HCT116 (cell line): ENCODE measurements around the gene B3GALNT2. TPM values are rescaled to one million over a fixed set of nuclear protein-coding genes. Genes with fewer than 3 reads are reported as not detected.

Experiments used
- ATAC-seq: fragments of 200-7000 bp; cut with Tn5 transposase; 2 replicates; pipeline ENCODE4 v1.9.1; 2020; ENCODE audit warnings: mild to moderate bottlenecking, moderate library complexity
- BruUV-seq: library from RNA; stranded (reverse); fragments of 400-500 nt; replicated peaks from 2 replicates; lab custom pipeline; 2021; lab: Mats Ljungman, UMichigan
- CTCF ChIA-PET: fragments of 300-600 bp; sonication (Branson Sonifier 250); formaldehyde crosslinking; loops from one replicate; lab custom pipeline; 2021; ENCODE audit warnings: antibody characterized with exemption; lab: Charles Lee
- POLR2A ChIA-PET: fragments of 300-600, 350-600 bp; sonication (Branson Sonifier 250); formaldehyde crosslinking; loops from one replicate; lab custom pipeline; 2021; ENCODE audit warnings: antibody characterized with exemption; lab: Charles Lee
- RAD21 ChIA-PET, 2 experiments: fragments of 300-600 bp; sonication (Branson Sonifier 250); formaldehyde crosslinking; loops; one replicate each; lab custom pipeline; 2023; ENCODE audit warnings: low total read pairs in 2 of 2; ENCODE audit not compliant: uncharacterized antibody in 2 of 2, unreplicated experiment in 2 of 2, low non-redundant PET in 1 of 2; lab: Charles Lee
- DNase-seq: peaks from one replicate; pipeline ENCODE4 v3.0.0-alpha.2; 2010; ENCODE audit warnings: low read depth, low spot score
- H2AFZ ChIP-seq: fragments of 200-600 bp; shearing (Covaris generic), sonication (generic); 2 replicates; pipeline ENCODE4 v1.6.1; 2017; ENCODE audit warnings: low read depth, mixed run types, mixed read lengths, antibody characterized with exemption, low read length; ENCODE audit not compliant: poor library complexity, severe bottlenecking
- H3K27ac ChIP-seq: 2 replicates; pipeline ENCODE4 v1.5.1; 2012; ENCODE audit warnings: low read depth, low read length
- H3K27me3 ChIP-seq: fragments of 200-600 bp; sonication (generic); 2 replicates; pipeline ENCODE4 v1.6.1; 2016; ENCODE audit warnings: mixed run types, low read length, mixed read lengths; ENCODE audit not compliant: insufficient read depth
- H3K36me3 ChIP-seq, 2 experiments: fragments of 200-500 bp in 1 of 2; fragments of 200-600 bp in 1 of 2; sonication (Bioruptor generic) in 1 of 2; sonication (generic) in 1 of 2; 2 replicates each; pipeline versions ENCODE4 v1.5.1 to v1.6.1; 2014 to 2016; ENCODE audit warnings: low read length in 2 of 2, inconsistent platforms in 1 of 2, mixed read lengths in 1 of 2, mixed run types in 1 of 2; ENCODE audit not compliant: insufficient read depth in 2 of 2, control insufficient read depth in 1 of 2
- H3K4me1 ChIP-seq, 2 experiments: fragments of 200-600 bp in 1 of 2; sonication (generic) in 1 of 2; 2 replicates each; pipeline versions ENCODE4 v1.5.1 to v1.6.1; 2012 to 2017; ENCODE audit warnings: low read length in 2 of 2, inconsistent platforms in 1 of 2, mild to moderate bottlenecking in 1 of 2, mixed read lengths in 1 of 2, mixed run types in 1 of 2, moderate library complexity in 1 of 2; ENCODE audit not compliant: insufficient read depth in 2 of 2, control insufficient read depth in 1 of 2
- H3K4me2 ChIP-seq: fragments of 200-600 bp; sonication (generic); 2 replicates; pipeline ENCODE4 v1.6.1; 2017; ENCODE audit warnings: mixed run types, low read length, mixed read lengths
- H3K4me3 ChIP-seq, 2 experiments: fragments of 200-600 bp in 1 of 2; sonication (generic) in 1 of 2; replicated peaks in 1 of 2; 2 replicates each; pipeline ENCODE4 v1.5.1; 2011 to 2016; ENCODE audit warnings: low read length in 2 of 2, control low read depth in 1 of 2, low read depth in 1 of 2, mild to moderate bottlenecking in 1 of 2, mixed read lengths in 1 of 2, mixed run types in 1 of 2
- H3K79me2 ChIP-seq: fragments of 200-600 bp; sonication (generic); 2 replicates; pipeline ENCODE4 v1.6.1; 2017; ENCODE audit warnings: mild to moderate bottlenecking, mixed run types, low read length, moderate library complexity, mixed read lengths; ENCODE audit not compliant: insufficient read depth
- H3K9ac ChIP-seq: fragments of 200-600 bp; sonication (generic); 2 replicates; pipeline ENCODE4 v1.6.1; 2016; ENCODE audit warnings: low read length, mixed read lengths
- H3K9me2 ChIP-seq: fragments of 200-600 bp; sonication (generic), shearing (Covaris generic); 2 replicates; pipeline ENCODE4 v1.6.1; 2017; ENCODE audit warnings: mixed run types, mild to moderate bottlenecking, moderate library complexity; ENCODE audit not compliant: insufficient read depth
- H3K9me3 ChIP-seq, 2 experiments: fragments of 200-500 bp in 1 of 2; fragments of 200-600 bp in 1 of 2; sonication (Bioruptor generic) in 1 of 2; sonication (generic) in 1 of 2; 2 replicates each; pipeline ENCODE4 v1.6.1; 2014 to 2017; ENCODE audit warnings: low read length in 2 of 2, mixed read lengths in 2 of 2, inconsistent platforms in 1 of 2, low read depth in 1 of 2, mild to moderate bottlenecking in 1 of 2, mixed run types in 1 of 2, moderate library complexity in 1 of 2; ENCODE audit not compliant: control insufficient read depth in 1 of 2, insufficient read depth in 1 of 2
- H4K20me1 ChIP-seq: fragments of 200-600 bp; sonication (generic), shearing (Covaris generic); 2 replicates; pipeline ENCODE4 v1.6.1; 2017; ENCODE audit warnings: mixed run types, mild to moderate bottlenecking, moderate library complexity; ENCODE audit not compliant: insufficient read depth
- ATF3 ChIP-seq: IDR thresholded peaks from 2 replicates; pipeline ENCODE4 v1.6.1; 2012
- CBX3 ChIP-seq: IDR thresholded peaks from 2 replicates; pipeline ENCODE4 v1.6.1; 2012; ENCODE audit warnings: low read depth
- EGR1 ChIP-seq: IDR thresholded peaks from 2 replicates; pipeline ENCODE4 v1.6.1; 2012; ENCODE audit warnings: low read depth
- FOSL1 ChIP-seq: IDR thresholded peaks from 2 replicates; pipeline ENCODE4 v1.6.1; 2012; ENCODE audit warnings: low read depth
- JUND ChIP-seq: IDR thresholded peaks from 2 replicates; pipeline ENCODE4 v1.6.1; 2012
- RAD21 ChIP-seq: IDR thresholded peaks from 2 replicates; pipeline ENCODE4 v1.6.1; 2012; ENCODE audit warnings: low read depth, mild to moderate bottlenecking
- SIN3A ChIP-seq: IDR thresholded peaks from 2 replicates; pipeline ENCODE4 v1.6.1; 2012; ENCODE audit warnings: low read depth
- SP1 ChIP-seq: IDR thresholded peaks from 2 replicates; pipeline ENCODE4 v1.6.1; 2012; ENCODE audit warnings: low read depth
- TCF7L2 ChIP-seq: IDR thresholded peaks from 2 replicates; pipeline ENCODE4 v1.7.0; 2011; ENCODE audit warnings: borderline replicate concordance, inconsistent platforms; ENCODE audit not compliant: insufficient read depth, insufficient read length; ENCODE audit errors: extremely low read depth
- ZFX ChIP-seq: fragments of 450-650 bp; IDR thresholded peaks from 2 replicates; pipeline ENCODE4 v1.6.1; 2017
- intact Hi-C: fragments of 100-400 bp; cut with micrococcal nuclease; formaldehyde crosslinking; loops from 2 replicates; pipeline ENCODE4 v1.10.0; 2022
- total RNA-seq: library from RNA; stranded (reverse); gene quantifications from one replicate; pipeline ENCODE4 v1.2.1, GENCODE V29; 2021; ENCODE audit not compliant: unreplicated experiment
- TF ChIP-seq, protein P1 (sequence below), 3 experiments: fragments of 200-600 bp in 1 of 3; sonication (generic) in 1 of 3; IDR thresholded peaks in 2 of 3; conservative IDR thresholded peaks in 1 of 3; 2 replicates each; pipeline ENCODE4 v1.5.1; 2012 to 2017; ENCODE audit warnings: low read depth in 2 of 3, low read length in 2 of 3, antibody characterized with exemption in 1 of 3, borderline replicate concordance in 1 of 3, control low read depth in 1 of 3, mild to moderate bottlenecking in 1 of 3, mixed read lengths in 1 of 3, mixed run types in 1 of 3, moderate library complexity in 1 of 3; ENCODE audit not compliant: insufficient read depth in 1 of 3
- TF ChIP-seq, protein P2 (sequence below): IDR thresholded peaks from 2 replicates; pipeline ENCODE4 v1.6.1; 2011; ENCODE audit warnings: mild to moderate bottlenecking, low read length, moderate library complexity; ENCODE audit not compliant: insufficient replicate concordance; ENCODE audit errors: extremely low read depth
- TF ChIP-seq, protein P3 (sequence below): IDR thresholded peaks from 2 replicates; pipeline ENCODE4 v1.6.1; 2012; ENCODE audit warnings: low read depth

Gene B3GALNT2
- total RNA-seq, 1 experiment from 2014 or later = 36.8 TPM

GRCh38 chr1:235454021-235454420, 50.2 kb downstream of the B3GALNT2 start:
- no peaks in the 10 kb centered on the region for H3K4me1 ChIP-seq
- CTCF ChIA-PET = no interaction called here
- no peak for ATAC-seq
- no peak overlapping the region for H3K4me3 ChIP-seq
- H3K9ac ChIP-seq = no peak overlapping the region
- TF ChIP-seq SIN3A (no peak), EGR1 (no peak), FOSL1 (no peak), RAD21 (no peak), TCF7L2 (no peak), JUND (no peak), CBX3 (no peak)
- TF ChIP-seq, protein P1, sequence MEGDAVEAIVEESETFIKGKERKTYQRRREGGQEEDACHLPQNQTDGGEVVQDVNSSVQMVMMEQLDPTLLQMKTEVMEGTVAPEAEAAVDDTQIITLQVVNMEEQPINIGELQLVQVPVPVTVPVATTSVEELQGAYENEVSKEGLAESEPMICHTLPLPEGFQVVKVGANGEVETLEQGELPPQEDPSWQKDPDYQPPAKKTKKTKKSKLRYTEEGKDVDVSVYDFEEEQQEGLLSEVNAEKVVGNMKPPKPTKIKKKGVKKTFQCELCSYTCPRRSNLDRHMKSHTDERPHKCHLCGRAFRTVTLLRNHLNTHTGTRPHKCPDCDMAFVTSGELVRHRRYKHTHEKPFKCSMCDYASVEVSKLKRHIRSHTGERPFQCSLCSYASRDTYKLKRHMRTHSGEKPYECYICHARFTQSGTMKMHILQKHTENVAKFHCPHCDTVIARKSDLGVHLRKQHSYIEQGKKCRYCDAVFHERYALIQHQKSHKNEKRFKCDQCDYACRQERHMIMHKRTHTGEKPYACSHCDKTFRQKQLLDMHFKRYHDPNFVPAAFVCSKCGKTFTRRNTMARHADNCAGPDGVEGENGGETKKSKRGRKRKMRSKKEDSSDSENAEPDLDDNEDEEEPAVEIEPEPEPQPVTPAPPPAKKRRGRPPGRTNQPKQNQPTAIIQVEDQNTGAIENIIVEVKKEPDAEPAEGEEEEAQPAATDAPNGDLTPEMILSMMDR (IDR thresholded peaks at IDR 0.05 in 2 of 3, conservative IDR thresholded peaks at IDR 0.05 in 1 of 3; ENCODE audit: borderline replicate concordance in 1 of 3, insufficient read depth in 1 of 3, low read depth in 2 of 3, low read length in 2 of 3) = no peak
- TF ChIP-seq, all 23 proteins: peak for 0
- no peak overlapping the region for H3K27ac ChIP-seq
- H3K9me2 ChIP-seq = no peaks in the 10 kb centered on the region
- RAD21 ChIA-PET = no interaction called here
- H3K79me2 ChIP-seq = no peaks in the 10 kb centered on the region
- H2AFZ ChIP-seq = no peak overlapping the region
- no TSS peak for BruUV-seq
- no peak overlapping the region for H3K4me2 ChIP-seq
- H3K36me3 ChIP-seq = peaks cover 3 to 31% of the 10 kb centered on the region in 2 experiments
- H4K20me1 ChIP-seq = no peaks in the 10 kb centered on the region
- POLR2A ChIA-PET = no interaction called here
- intact Hi-C loops = no loop called here
- no peaks in the 10 kb centered on the region for H3K9me3 ChIP-seq
- H3K27me3 ChIP-seq = no peaks in the 10 kb centered on the region
- no peak for DNase-seq

DNA sequence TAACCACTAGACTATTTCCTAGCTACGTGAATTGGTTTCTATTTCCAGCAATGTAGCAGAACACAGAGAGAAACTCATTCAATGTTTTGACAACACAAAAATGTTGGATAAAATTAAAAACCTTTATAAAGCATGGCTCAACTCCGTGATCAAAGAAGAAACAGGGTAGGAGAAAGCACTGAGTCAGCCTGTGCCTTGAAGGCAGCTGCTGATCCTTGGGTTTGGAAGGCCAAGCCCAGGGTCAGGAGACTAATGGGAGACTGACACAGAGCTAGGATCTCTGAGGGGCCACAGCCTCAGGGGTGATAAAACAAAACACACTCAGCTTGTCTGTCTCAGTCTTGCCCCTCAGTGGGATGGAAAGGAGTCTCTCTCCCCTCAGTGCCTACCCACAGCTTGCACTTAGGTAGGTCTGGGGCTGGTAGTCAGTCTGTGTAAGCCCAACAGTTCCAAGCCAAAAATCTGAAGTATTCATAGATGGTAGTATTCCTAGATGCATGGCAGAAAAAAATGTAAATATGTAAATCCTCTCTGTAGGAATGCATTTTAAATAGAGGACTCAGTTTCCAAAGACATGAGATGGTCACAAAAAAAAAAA, 53.3 kb downstream of the B3GALNT2 start:
- no peaks in the 10 kb centered on the region for H3K9me2 ChIP-seq
- no peaks in the 10 kb centered on the region for H3K27me3 ChIP-seq
- no peak overlapping the region for H2AFZ ChIP-seq
- H3K9me3 ChIP-seq = no peaks in the 10 kb centered on the region
- no peaks in the 10 kb centered on the region for H3K4me1 ChIP-seq
- no peak overlapping the region for H3K9ac ChIP-seq
- RAD21 ChIA-PET = interaction anchor here in 1 of 2 experiments (0.6 kb wide), 1 partner anchor 851 kb away, joined by 3 read pairs; no protein-coding TSS in a partner anchor
- H3K4me2 ChIP-seq = no peak overlapping the region
- intact Hi-C loops = no loop called here
- no peak overlapping the region for H3K4me3 ChIP-seq
- no peaks in the 10 kb centered on the region for H4K20me1 ChIP-seq
- H3K79me2 ChIP-seq = no peaks in the 10 kb centered on the region
- H3K36me3 ChIP-seq = peaks cover 6 to 39% of the 10 kb centered on the region in 2 experiments
- DNase-seq = no peak
- no peak overlapping the region for H3K27ac ChIP-seq
- POLR2A ChIA-PET = no interaction called here
- no TSS peak for BruUV-seq
- CTCF ChIA-PET = no interaction called here
- ATAC-seq = no peak
- TF ChIP-seq CBX3 (no peak), ZFX (no peak), ATF3 (no peak), SP1 (no peak)
- TF ChIP-seq, protein P2, sequence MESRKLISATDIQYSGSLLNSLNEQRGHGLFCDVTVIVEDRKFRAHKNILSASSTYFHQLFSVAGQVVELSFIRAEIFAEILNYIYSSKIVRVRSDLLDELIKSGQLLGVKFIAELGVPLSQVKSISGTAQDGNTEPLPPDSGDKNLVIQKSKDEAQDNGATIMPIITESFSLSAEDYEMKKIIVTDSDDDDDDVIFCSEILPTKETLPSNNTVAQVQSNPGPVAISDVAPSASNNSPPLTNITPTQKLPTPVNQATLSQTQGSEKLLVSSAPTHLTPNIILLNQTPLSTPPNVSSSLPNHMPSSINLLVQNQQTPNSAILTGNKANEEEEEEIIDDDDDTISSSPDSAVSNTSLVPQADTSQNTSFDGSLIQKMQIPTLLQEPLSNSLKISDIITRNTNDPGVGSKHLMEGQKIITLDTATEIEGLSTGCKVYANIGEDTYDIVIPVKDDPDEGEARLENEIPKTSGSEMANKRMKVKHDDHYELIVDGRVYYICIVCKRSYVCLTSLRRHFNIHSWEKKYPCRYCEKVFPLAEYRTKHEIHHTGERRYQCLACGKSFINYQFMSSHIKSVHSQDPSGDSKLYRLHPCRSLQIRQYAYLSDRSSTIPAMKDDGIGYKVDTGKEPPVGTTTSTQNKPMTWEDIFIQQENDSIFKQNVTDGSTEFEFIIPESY = no peak
- TF ChIP-seq, protein P3, sequence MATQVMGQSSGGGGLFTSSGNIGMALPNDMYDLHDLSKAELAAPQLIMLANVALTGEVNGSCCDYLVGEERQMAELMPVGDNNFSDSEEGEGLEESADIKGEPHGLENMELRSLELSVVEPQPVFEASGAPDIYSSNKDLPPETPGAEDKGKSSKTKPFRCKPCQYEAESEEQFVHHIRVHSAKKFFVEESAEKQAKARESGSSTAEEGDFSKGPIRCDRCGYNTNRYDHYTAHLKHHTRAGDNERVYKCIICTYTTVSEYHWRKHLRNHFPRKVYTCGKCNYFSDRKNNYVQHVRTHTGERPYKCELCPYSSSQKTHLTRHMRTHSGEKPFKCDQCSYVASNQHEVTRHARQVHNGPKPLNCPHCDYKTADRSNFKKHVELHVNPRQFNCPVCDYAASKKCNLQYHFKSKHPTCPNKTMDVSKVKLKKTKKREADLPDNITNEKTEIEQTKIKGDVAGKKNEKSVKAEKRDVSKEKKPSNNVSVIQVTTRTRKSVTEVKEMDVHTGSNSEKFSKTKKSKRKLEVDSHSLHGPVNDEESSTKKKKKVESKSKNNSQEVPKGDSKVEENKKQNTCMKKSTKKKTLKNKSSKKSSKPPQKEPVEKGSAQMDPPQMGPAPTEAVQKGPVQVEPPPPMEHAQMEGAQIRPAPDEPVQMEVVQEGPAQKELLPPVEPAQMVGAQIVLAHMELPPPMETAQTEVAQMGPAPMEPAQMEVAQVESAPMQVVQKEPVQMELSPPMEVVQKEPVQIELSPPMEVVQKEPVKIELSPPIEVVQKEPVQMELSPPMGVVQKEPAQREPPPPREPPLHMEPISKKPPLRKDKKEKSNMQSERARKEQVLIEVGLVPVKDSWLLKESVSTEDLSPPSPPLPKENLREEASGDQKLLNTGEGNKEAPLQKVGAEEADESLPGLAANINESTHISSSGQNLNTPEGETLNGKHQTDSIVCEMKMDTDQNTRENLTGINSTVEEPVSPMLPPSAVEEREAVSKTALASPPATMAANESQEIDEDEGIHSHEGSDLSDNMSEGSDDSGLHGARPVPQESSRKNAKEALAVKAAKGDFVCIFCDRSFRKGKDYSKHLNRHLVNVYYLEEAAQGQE = no peak
